NB4 (cell line): ENCODE results near the gene ZZZ3.

Source experiments
- DNase-seq: peaks from one replicate; pipeline ENCODE4 v3.0.0; 2010; ENCODE audit warnings: low read depth
- H3K4me3 ChIP-seq: one replicate; pipeline ENCODE4 v1.5.1; 2011; ENCODE audit warnings: mild to moderate bottlenecking, low read depth, low read length, moderate library complexity
- CTCF ChIP-seq: IDR thresholded peaks from one replicate; pipeline ENCODE4 v1.5.1; 2012; ENCODE audit warnings: low read depth, low read length
- MYC ChIP-seq: IDR thresholded peaks from 2 replicates; pipeline ENCODE4 v1.6.1; 2011; ENCODE audit warnings: low read depth, low read length
- POLR2A ChIP-seq: IDR thresholded peaks from 2 replicates; pipeline ENCODE4 v1.6.1; 2011; ENCODE audit warnings: mild to moderate bottlenecking; ENCODE audit not compliant: insufficient read length; ENCODE audit errors: extremely low read depth
- TF ChIP-seq, protein P1 (sequence below): IDR thresholded peaks from 2 replicates; pipeline ENCODE4 v1.6.1; 2011; ENCODE audit warnings: low read depth, low read length

The ZZZ3 gene

GRCh38 chr1:77659879-77660593, 22.4 kb downstream of the ZZZ3 start:
- DNase-seq = no peak

GRCh38 chr1:77658271-77658670, 24.2 kb downstream of the ZZZ3 start:
- TF ChIP-seq POLR2A = no peak
- TF ChIP-seq CTCF = no peak
- TF ChIP-seq MYC = no peak
- TF ChIP-seq, protein P1, sequence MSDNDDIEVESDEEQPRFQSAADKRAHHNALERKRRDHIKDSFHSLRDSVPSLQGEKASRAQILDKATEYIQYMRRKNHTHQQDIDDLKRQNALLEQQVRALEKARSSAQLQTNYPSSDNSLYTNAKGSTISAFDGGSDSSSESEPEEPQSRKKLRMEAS = no peak
- no peak for DNase-seq
- H3K4me3 ChIP-seq = no peak overlapping the region

More at GRCh38 chr1:77659879-77660593, 22.4 kb downstream of the ZZZ3 start:
- TF ChIP-seq CTCF (no peak), MYC (no peak), POLR2A (no peak)
- TF ChIP-seq, protein P1 = no peak
- H3K4me3 ChIP-seq = no peak overlapping the region

DNA sequence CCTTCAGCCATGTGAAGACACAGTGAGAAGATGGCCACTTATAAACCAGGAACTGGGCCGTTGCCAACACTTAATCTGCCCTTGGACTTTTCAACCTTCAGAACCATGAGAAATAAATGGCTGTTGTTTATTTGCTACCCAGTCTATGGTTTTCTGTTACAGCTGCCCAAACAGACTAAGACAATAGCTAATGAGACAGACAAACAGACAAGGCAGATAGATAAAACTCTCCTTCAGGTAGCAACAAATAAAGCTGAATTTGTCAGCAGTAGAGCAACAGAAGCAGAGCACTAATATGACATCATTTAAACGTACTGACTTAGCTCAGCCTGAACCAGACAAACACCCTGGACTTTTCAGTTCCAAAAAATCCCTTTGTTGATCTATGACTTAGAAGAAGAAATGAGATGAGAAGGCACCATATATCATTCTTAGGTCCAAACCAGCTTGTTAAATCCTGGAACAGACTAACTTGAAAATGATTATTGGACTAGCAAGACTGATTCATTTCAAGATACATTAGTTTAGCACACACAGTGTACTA, 27.0 kb downstream of the ZZZ3 start:
- H3K4me3 ChIP-seq = no peak overlapping the region
- no peak for DNase-seq
- TF ChIP-seq CTCF = no peak

DNA sequence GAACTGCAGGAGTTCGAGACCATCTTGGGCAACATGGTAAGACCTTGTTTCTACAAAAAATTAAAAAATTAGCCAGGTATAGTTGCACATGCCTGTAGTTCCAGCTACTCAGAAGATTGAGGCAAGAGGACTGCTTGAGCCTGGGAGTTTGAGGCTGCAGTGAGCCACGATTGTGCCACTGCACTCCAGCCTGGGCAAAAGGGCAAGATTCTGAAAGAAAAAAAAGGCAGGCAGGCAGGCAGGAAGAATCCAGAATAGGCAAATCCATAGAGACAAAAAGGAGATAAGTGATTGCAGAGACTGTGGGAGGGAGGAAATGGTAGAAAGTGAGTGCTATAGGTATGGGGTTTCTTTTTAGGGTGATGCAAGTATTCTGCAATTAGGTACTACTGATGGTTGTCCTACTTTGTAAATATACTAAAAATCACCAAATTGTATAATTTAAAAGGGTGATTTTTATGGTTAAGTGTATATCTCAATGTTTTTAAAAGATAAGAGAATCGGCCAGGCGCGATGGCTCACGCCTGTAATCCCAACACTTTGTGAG, 29.4 kb downstream of the ZZZ3 start:
- TF ChIP-seq CTCF (no peak), MYC (no peak), POLR2A (no peak)
- TF ChIP-seq, protein P1 = no peak
- no peak overlapping the region for H3K4me3 ChIP-seq
- no peak for DNase-seq

DNA sequence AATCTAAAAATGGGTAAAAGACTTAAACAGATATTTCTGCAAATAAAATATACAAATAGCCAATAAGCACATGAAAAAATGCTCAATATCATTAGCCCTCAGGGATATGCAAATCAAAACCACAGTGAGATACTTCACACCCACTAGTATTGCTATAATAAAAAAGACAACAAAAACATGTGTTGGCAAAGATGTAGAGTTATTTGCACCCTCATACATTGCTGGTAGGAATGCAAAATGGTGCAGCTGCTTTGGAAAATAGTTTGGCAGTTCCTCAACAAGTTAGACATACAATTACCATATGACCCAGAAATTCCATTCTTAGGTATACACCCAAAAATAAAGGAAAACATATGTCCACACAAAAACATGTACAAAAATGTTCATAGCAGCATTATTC, 30.2 kb downstream of the ZZZ3 start:
- no peak for DNase-seq
- TF ChIP-seq CTCF (no peak), MYC (no peak), POLR2A (no peak)
- TF ChIP-seq, protein P1 = no peak
- H3K4me3 ChIP-seq = no peak overlapping the region
